Measurements from ENCODE around the gene CACNA2D1. TPM values are rescaled to one million over a fixed set of nuclear protein-coding genes. Genes with fewer than 3 reads are reported as not detected.

Gene CACNA2D1
- total and polyA plus RNA-seq, 2 donors (not counting 1 experiment from before 2014, with no cell fraction given) = 31.7 to 64.4 TPM

DNA sequence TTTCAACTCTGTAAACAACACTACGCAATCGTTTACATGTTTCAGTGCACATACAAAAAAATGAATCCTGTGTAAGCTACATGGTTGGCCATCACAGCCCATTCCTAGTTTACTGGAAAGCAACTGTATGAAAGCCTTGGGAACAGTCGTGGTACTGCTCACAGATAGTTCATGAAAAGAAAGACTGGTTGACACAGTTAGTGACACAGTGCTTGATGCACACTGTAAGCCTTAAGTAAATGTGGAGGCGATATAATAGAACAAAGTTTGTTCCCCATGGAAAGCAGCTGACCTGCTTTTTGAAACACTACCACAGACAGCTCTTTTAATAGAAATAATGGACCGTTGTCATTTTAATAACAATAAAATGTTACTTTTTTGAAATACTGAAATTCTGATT lies 5.1 kb downstream of the CACNA2D1 start:
- H3K4me3 ChIP-seq (replicated peaks in 1 of 4; ENCODE audit: control extremely low read depth in 1 of 4, insufficient read depth in 1 of 4, low read depth in 3 of 4, low read length in 4 of 4) = no peak overlapping the region
- H2AFZ ChIP-seq (ENCODE audit: low read length) = no peak overlapping the region
- H3K9ac ChIP-seq (ENCODE audit: insufficient read depth, low read length) = no peak overlapping the region
- no peaks in the 10 kb centered on the region for H3K36me3 ChIP-seq (ENCODE audit: control insufficient read depth, insufficient read depth, low read length)
- no peak overlapping the region for H3K27ac ChIP-seq (ENCODE audit: insufficient read depth, low read length)
- H3K27me3 ChIP-seq (ENCODE audit: control insufficient read depth, insufficient read depth, low read length) = no peaks in the 10 kb centered on the region
- DNase-seq (ENCODE audit: low read depth in 2 of 2) = no peak
- H3K4me1 ChIP-seq (ENCODE audit: control insufficient read depth, extremely low read depth, insufficient read depth, low read length) = no peaks in the 10 kb centered on the region
- H3K9me3 ChIP-seq (ENCODE audit: control insufficient read depth, insufficient read depth, low read depth, low read length) = no peaks in the 10 kb centered on the region
- H4K20me1 ChIP-seq (ENCODE audit: control insufficient read depth, extremely low read depth, insufficient read depth, low read length) = no peaks in the 10 kb centered on the region
- H3K79me2 ChIP-seq (ENCODE audit: control insufficient read depth, insufficient read depth, low read length) = peaks cover 19% of the 10 kb centered on the region
- no peak for TF ChIP-seq CTCF (conservative IDR thresholded peaks at IDR 0.05 in 1 of 2, IDR thresholded peaks at IDR 0.05 in 1 of 2; ENCODE audit: low read depth in 1 of 2, low read length in 2 of 2)
- TF ChIP-seq EZH2 (IDR thresholded peaks at IDR 0.05; ENCODE audit: low read length, missing control alignments) = no peak
- H3K4me2 ChIP-seq (ENCODE audit: extremely low read depth, insufficient read depth, low read length) = no peak overlapping the region

DNA sequence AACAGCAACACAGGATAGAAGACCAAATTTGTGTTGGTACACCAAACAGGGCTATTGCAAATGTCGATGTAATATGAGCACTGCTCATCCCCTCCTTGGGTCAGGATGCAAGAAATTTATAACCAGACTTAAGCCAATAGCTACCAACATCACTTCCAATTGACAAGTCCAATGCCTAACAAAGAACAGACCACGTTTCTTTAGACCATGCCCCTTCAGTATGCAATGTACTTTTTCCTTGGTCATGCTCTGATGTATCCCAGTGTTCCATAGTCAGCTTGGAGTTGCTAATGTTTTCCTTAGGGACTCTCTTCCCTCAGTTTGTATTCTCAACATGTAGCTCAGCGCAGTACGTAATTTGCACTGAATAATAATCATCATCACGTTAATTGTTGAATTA lies 7.8 kb downstream of the CACNA2D1 start:
- no peak overlapping the region for H3K9ac ChIP-seq (ENCODE audit: insufficient read depth, low read length)
- no peaks in the 10 kb centered on the region for H4K20me1 ChIP-seq (ENCODE audit: control insufficient read depth, extremely low read depth, insufficient read depth, low read length)
- peaks cover 2% of the 10 kb centered on the region for H3K79me2 ChIP-seq (ENCODE audit: control insufficient read depth, insufficient read depth, low read length)
- H3K4me3 ChIP-seq (replicated peaks in 1 of 4; ENCODE audit: control extremely low read depth in 1 of 4, insufficient read depth in 1 of 4, low read depth in 3 of 4, low read length in 4 of 4) = no peak overlapping the region
- H3K27me3 ChIP-seq (ENCODE audit: control insufficient read depth, insufficient read depth, low read length) = no peaks in the 10 kb centered on the region
- H3K27ac ChIP-seq (ENCODE audit: insufficient read depth, low read length) = no peak overlapping the region
- no peaks in the 10 kb centered on the region for H3K9me3 ChIP-seq (ENCODE audit: control insufficient read depth, insufficient read depth, low read depth, low read length)
- no peaks in the 10 kb centered on the region for H3K36me3 ChIP-seq (ENCODE audit: control insufficient read depth, insufficient read depth, low read length)
- no peak overlapping the region for H3K4me2 ChIP-seq (ENCODE audit: extremely low read depth, insufficient read depth, low read length)
- TF ChIP-seq EZH2 (IDR thresholded peaks at IDR 0.05; ENCODE audit: low read length, missing control alignments) (no peak), CTCF (conservative IDR thresholded peaks at IDR 0.05 in 1 of 2, IDR thresholded peaks at IDR 0.05 in 1 of 2; ENCODE audit: low read depth in 1 of 2, low read length in 2 of 2) (no peak)
- H3K4me1 ChIP-seq (ENCODE audit: control insufficient read depth, extremely low read depth, insufficient read depth, low read length) = no peaks in the 10 kb centered on the region
- DNase-seq (ENCODE audit: low read depth in 2 of 2) = no peak
- no peak overlapping the region for H2AFZ ChIP-seq (ENCODE audit: low read length)

DNA sequence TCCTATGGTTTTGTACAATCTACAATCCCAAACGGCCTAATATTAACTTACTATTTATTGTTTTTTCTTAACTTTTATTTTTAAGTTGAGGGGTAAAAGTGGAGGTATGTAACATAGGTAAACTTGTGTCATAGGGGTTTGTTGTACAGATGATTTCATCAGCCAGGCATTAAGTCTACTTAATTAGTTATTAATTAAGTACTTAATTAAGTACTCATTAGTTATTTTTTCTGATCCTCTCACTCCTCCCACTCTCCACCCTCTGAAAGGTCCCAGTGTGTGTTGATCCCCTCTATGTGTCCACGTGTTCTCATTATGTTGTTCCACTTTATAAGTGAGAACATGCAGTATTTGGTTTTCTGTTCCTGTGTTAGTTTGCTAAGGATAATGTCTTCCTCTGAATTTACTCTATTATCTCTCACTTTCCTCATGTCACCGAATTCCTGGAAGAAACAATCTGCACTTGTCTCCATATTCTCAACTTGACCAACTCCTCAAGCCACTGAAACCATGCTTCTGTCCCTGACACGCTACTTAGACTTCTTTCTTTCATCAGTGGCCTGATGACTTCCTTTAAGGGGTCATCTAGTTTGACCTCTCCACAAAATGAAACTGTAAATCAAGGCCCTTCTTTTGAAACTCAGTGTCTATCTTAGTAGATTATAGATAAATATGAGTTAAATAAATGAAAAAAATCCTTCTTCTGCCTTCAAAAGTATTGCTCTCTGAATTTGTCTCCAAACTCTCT lies 9.1 kb downstream of the CACNA2D1 start:
- no peak overlapping the region for H3K27ac ChIP-seq (ENCODE audit: insufficient read depth, low read length)
- no peaks in the 10 kb centered on the region for H3K36me3 ChIP-seq (ENCODE audit: control insufficient read depth, insufficient read depth, low read length)
- no peak overlapping the region for H2AFZ ChIP-seq (ENCODE audit: low read length)
- no peaks in the 10 kb centered on the region for H3K4me1 ChIP-seq (ENCODE audit: control insufficient read depth, extremely low read depth, insufficient read depth, low read length)
- H3K4me2 ChIP-seq (ENCODE audit: extremely low read depth, insufficient read depth, low read length) = no peak overlapping the region
- H3K9ac ChIP-seq (ENCODE audit: insufficient read depth, low read length) = no peak overlapping the region
- H3K4me3 ChIP-seq (replicated peaks in 1 of 4; ENCODE audit: control extremely low read depth in 1 of 4, insufficient read depth in 1 of 4, low read depth in 3 of 4, low read length in 4 of 4) = no peak overlapping the region
- TF ChIP-seq CTCF (conservative IDR thresholded peaks at IDR 0.05 in 1 of 2, IDR thresholded peaks at IDR 0.05 in 1 of 2; ENCODE audit: low read depth in 1 of 2, low read length in 2 of 2) (no peak), EZH2 (IDR thresholded peaks at IDR 0.05; ENCODE audit: low read length, missing control alignments) (no peak)
- no peaks in the 10 kb centered on the region for H4K20me1 ChIP-seq (ENCODE audit: control insufficient read depth, extremely low read depth, insufficient read depth, low read length)
- peaks cover 2% of the 10 kb centered on the region for H3K79me2 ChIP-seq (ENCODE audit: control insufficient read depth, insufficient read depth, low read length)
- no peaks in the 10 kb centered on the region for H3K9me3 ChIP-seq (ENCODE audit: control insufficient read depth, insufficient read depth, low read depth, low read length)
- H3K27me3 ChIP-seq (ENCODE audit: control insufficient read depth, insufficient read depth, low read length) = no peaks in the 10 kb centered on the region
- DNase-seq (ENCODE audit: low read depth in 2 of 2) = no peak

Measured in fibroblast of lung (primary cell).